Ascending aorta (tissue), 2 donors: ENCODE results near the gene FNIP2. TPM values are rescaled to one million over a fixed set of nuclear protein-coding genes. Genes with fewer than 3 reads are reported as not detected.
A peak's percentile ranks its signal among the peaks of the same experiment; 100 is the strongest.
"Not testable (repeated sequence)": the region's sequence is repeated elsewhere in the genome, so short reads cannot be mapped to it uniquely, and the experiment has no call there.

Experiments
- DNase-seq, 2 donors: peaks; one replicate each; pipeline ENCODE4 v3.0.0-alpha.2; 2019; ENCODE audit warnings: low spot score in 2 of 2
- H3K27ac ChIP-seq, 2 donors: fragments of 200-600 bp; sonication (generic); one replicate each; pipeline ENCODE4 v1.5.1; 2016 to 2017; ENCODE audit warnings: mild to moderate bottlenecking in 1 of 2
- H3K27me3 ChIP-seq: fragments of 200-600 bp; sonication (generic); one replicate; pipeline ENCODE4 v1.5.1; 2017
- H3K36me3 ChIP-seq, 2 donors: fragments of 200-600 bp; sonication (generic); one replicate each; pipeline ENCODE4 v1.5.1; 2016
- H3K4me1 ChIP-seq, 2 donors: fragments of 200-600 bp; sonication (generic); one replicate each; pipeline ENCODE4 v1.5.1; 2016 to 2017; ENCODE audit warnings: mild to moderate bottlenecking in 1 of 2
- H3K4me3 ChIP-seq, 2 donors: fragments of 200-600 bp; sonication (generic); one replicate each; pipeline ENCODE4 v1.5.1; 2016 to 2017; ENCODE audit warnings: mild to moderate bottlenecking in 1 of 2
- H3K9me3 ChIP-seq, 2 donors: fragments of 200-600 bp; sonication (generic); one replicate each; pipeline ENCODE4 v1.5.1; 2016
- intact Hi-C: fragments of 100-400 bp; cut with DNase I; formaldehyde crosslinking; loops from one replicate; pipeline ENCODE4 v1.15.1; 2023
- total RNA-seq: library from RNA; depleted of rRNA; stranded (reverse); fragments of >200 nt; gene quantifications from one replicate; pipeline ENCODE4 v1.1.0, GENCODE V29; 2016
- TF ChIP-seq, protein P1 (sequence below), 3 experiments: fragments of 200-600 bp in 2 of 3; fragments of 450-650 bp in 1 of 3; sonication (generic) in 2 of 3; IDR thresholded peaks; one replicate each; pipeline ENCODE4 v1.5.1; 2016 to 2019; ENCODE audit warnings: antibody characterized with exemption in 3 of 3, mild to moderate bottlenecking in 1 of 3, moderate library complexity in 1 of 3

The FNIP2 gene
- total RNA-seq, 1 donor from 2014 or later, result 44.1 TPM

DNA sequence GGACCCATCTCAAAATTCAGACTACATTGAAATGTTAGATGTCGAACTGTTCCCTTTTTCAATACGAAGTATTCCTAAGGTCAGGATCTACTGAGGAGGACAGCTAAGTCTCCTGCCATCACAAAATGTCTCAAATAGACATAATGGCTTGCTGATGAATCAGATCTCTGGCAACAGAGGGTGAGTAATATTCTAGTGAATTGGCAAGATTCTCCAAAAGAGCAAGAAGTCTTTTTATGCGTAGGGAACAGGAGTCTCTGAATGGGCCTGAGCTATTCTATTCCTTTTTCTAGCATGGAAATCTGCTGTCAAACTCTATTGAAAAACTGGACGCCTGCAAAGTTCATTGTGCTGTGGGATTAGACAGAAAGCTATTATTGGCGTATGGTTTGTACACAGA is 145.4 kb downstream of the FNIP2 start:
- intact Hi-C loops, result loop anchor here (2.0 to 5.0 kb wide), 3 partner anchors 43 to 192 kb away; partner anchors contain the start of genes PPID and RAPGEF2
- H3K36me3 ChIP-seq, result no peaks in the 10 kb centered on the region
- TF ChIP-seq, protein P1, sequence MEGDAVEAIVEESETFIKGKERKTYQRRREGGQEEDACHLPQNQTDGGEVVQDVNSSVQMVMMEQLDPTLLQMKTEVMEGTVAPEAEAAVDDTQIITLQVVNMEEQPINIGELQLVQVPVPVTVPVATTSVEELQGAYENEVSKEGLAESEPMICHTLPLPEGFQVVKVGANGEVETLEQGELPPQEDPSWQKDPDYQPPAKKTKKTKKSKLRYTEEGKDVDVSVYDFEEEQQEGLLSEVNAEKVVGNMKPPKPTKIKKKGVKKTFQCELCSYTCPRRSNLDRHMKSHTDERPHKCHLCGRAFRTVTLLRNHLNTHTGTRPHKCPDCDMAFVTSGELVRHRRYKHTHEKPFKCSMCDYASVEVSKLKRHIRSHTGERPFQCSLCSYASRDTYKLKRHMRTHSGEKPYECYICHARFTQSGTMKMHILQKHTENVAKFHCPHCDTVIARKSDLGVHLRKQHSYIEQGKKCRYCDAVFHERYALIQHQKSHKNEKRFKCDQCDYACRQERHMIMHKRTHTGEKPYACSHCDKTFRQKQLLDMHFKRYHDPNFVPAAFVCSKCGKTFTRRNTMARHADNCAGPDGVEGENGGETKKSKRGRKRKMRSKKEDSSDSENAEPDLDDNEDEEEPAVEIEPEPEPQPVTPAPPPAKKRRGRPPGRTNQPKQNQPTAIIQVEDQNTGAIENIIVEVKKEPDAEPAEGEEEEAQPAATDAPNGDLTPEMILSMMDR (IDR thresholded peaks at IDR 0.05), result no peak
- no peak for DNase-seq
- peaks cover 8 to 18% of the 10 kb centered on the region in 2 donors for H3K4me1 ChIP-seq
- H3K9me3 ChIP-seq, result no peaks in the 10 kb centered on the region
- no peak overlapping the region for H3K4me3 ChIP-seq
- peak overlapping the region; percentile 79 to 88 for H3K27ac ChIP-seq
- H3K27me3 ChIP-seq, result no peaks in the 10 kb centered on the region

DNA sequence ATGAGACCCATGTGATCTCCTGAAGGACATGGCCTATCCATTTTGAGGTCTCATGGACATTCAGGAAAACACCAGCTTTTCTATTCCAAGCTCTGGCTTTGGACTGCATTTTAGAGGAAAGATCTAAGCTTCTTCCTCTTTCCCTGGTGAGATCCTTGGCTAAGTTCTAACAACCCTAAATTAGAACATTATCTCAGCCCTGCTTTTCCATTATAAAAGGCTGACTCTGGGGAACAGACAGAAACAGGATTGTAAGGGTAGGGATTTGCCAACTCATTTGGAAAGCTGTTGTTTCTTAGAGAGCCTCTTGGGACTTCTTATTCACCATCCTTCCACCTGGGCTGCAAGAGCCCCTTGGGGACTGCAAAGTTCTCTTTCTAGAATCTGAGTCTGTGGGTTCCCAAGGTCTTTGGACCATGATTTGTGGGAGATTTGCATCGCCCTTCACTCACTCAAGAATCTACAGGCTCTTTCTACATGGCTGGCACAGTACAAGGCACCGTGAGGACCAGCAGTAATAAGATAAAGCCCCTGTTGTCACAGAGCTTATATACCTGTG is 146.9 kb downstream of the FNIP2 start:
- intact Hi-C loops, result loop anchor here (2.0 kb wide), 1 partner anchor 45 kb away; no protein-coding TSS in a partner anchor
- H3K27me3 ChIP-seq, result no peaks in the 10 kb centered on the region
- no peaks in the 10 kb centered on the region for H3K9me3 ChIP-seq
- H3K27ac ChIP-seq, result peak overlapping the region; percentile 79 to 88
- no peaks in the 10 kb centered on the region for H3K36me3 ChIP-seq
- DNase-seq, result no peak
- TF ChIP-seq, protein P1 (IDR thresholded peaks at IDR 0.05), result no peak
- no peak overlapping the region for H3K4me3 ChIP-seq
- H3K4me1 ChIP-seq, result peaks cover 8 to 18% of the 10 kb centered on the region in 2 donors

DNA sequence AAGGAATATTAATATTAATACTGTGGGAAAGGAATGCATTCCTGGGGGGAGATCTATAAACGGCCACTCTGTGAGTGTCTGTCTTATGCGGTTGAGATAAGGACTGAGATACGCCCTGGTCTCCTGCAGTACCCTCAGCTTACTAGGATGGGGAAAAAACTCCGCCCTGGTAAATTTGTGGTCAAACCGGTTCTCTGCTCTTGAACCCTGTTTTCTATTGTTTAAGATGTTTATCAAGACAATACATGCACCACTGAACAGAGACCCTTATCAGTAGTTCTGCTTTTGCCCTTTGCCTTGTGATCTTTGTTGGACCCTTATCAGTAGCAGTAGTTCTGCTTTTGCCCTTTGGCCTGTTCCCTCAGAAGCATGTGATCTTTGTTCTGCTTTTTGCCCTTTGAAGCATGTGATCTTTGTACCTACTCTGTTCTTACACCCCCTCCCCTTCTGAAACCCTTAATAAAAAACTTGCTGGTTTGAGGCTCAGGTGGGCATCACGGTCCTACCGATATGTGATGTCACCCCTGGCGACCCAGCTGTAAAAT is 151.7 kb downstream of the FNIP2 start:
- H3K4me3 ChIP-seq, H3K27me3 ChIP-seq, H3K4me1 ChIP-seq, H3K27ac ChIP-seq, intact Hi-C loops, DNase-seq, H3K36me3 ChIP-seq, H3K9me3 ChIP-seq: not testable (repeated sequence)

DNA sequence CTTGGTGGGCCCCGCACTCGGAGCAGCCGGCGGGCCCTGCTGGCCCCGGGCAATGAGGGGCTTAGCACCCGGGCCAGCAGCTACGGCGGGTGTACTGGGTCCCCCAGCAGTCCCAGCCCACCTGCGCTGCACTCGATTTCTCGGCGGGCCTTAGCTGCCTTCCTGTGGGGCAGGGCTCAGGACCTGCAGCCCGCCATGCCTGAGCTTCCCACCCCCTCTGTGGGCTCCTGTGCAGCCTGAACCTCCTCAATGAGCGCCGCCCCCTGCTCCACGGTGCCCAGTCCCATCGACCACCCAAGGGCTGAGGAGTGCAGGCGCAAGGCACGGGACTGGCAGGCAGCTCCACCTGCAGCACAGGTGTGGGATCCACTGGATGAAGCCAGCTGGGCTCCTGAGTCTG is 158.9 kb downstream of the FNIP2 start:
- H3K4me3 ChIP-seq, DNase-seq, H3K27me3 ChIP-seq, H3K36me3 ChIP-seq, H3K9me3 ChIP-seq, H3K27ac ChIP-seq, H3K4me1 ChIP-seq, intact Hi-C loops: not testable (repeated sequence)

DNA sequence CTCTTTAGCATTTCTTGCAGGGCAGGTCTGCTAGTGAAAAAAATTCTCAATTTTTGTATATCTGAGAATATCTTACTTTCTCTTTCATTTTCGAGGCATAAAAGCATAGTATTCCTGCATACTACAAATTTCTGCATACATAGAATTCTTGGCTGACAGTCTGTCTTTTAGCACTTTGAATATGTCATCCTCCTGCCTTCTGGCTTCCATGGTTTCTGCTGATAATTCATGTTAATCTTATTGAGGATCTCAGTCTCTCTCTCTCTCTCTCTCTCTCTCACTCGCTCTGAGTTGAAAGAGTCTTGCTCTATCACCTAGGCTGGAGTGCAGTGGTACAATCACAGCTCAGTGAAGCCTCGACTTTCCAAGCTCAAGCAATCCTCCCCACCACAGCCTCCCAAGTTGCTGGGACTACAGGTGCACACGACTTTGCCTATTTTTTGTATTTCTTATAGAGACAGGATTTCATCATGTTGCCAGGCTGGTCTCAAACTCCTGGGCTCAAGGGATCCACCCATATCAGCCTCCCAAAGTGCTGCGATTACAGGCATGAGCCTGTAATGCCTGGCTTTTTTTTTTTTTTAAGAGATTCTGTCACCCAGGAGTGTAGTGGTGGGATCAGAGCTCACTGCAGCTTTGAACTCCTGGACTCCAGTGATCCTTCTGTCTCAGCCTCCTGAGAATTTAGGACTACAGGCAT is 161.3 kb downstream of the FNIP2 start:
- Histone ChIP-seq H3K36me3 (no peaks in the 10 kb centered on the region), H3K27ac (no peak overlapping the region), H3K9me3 (no peaks in the 10 kb centered on the region), H3K27me3 (no peaks in the 10 kb centered on the region), H3K4me3 (no peak overlapping the region), H3K4me1 (peaks cover 0 to 2% of the 10 kb centered on the region in 2 donors)
- TF ChIP-seq, protein P1 (IDR thresholded peaks at IDR 0.05), result no peak
- DNase-seq, result no peak
- intact Hi-C loops, result no loop called here

DNA sequence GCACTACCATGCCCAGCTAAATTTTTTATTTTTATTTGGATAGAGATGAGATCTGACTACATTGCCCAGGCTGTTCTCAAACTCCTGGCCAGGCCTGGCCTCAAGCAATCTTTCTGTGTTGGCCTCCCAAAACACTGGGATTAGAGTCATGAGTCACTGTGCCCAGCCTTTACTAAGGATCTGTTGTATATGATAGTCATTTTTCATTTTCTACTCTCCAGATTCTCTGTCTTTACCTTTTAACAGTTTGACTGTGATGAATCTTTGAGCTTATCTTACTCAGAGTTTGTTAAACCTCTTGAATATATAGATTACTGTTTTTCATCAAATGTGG is 161.8 kb downstream of the FNIP2 start:
- no peaks in the 10 kb centered on the region for H3K27me3 ChIP-seq
- TF ChIP-seq, protein P1 (IDR thresholded peaks at IDR 0.05), result no peak
- no peak overlapping the region for H3K27ac ChIP-seq
- H3K4me3 ChIP-seq, result no peak overlapping the region
- no peak for DNase-seq
- H3K9me3 ChIP-seq, result no peaks in the 10 kb centered on the region
- peaks cover 0 to 2% of the 10 kb centered on the region in 2 donors for H3K4me1 ChIP-seq
- H3K36me3 ChIP-seq, result no peaks in the 10 kb centered on the region
- intact Hi-C loops, result no loop called here
